Limb (tissue), 2 donors: Measurements from ENCODE around the gene KCNH2.
A peak's percentile ranks its signal among the peaks of the same experiment; 100 is the strongest.

Experiments
- DNase-seq, 2 donors: peaks; one replicate each; pipeline ENCODE4 v3.0.0-alpha.2; 2016; ENCODE audit errors: extremely low spot score in 2 of 2

Gene KCNH2

GRCh38 chr7:150909200-150909995, 68.7 kb downstream of the KCNH2 start:
- DNase-seq, result no peak

GRCh38 chr7:150908173-150908572, 69.9 kb downstream of the KCNH2 start:
- DNase-seq, result no peak

GRCh38 chr7:150904011-150904909, 73.9 kb downstream of the KCNH2 start:
- DNase-seq, result no peak

- peak in 1 of 2 donors; percentile 54 for DNase-seq
Observed at GRCh38 chr7:150903606-150904005, 74.5 kb downstream of the KCNH2 start.

GRCh38 chr7:150902078-150903033, 75.8 kb downstream of the KCNH2 start:
- DNase-seq, result no peak

- peak in 1 of 2 donors; percentile 61 for DNase-seq
Observed at GRCh38 chr7:150901160-150902035, 76.7 kb downstream of the KCNH2 start.

- DNase-seq, result no peak
Observed at GRCh38 chr7:150900675-150901074, 77.4 kb downstream of the KCNH2 start.

- peak; percentile 66 to 88 for DNase-seq
Observed at GRCh38 chr7:150898475-150899011, 79.6 kb downstream of the KCNH2 start.

GRCh38 chr7:150897502-150898474, 80.3 kb downstream of the KCNH2 start:
- no peak for DNase-seq

- DNase-seq, result no peak
Observed at GRCh38 chr7:150896562-150897209, 81.4 kb downstream of the KCNH2 start.

- no peak for DNase-seq
Observed at GRCh38 chr7:150895809-150896208, 82.3 kb downstream of the KCNH2 start.
